B cell (primary cell): ENCODE data around the gene PLAAT5. TPM values are rescaled to one million over a fixed set of nuclear protein-coding genes. Genes with fewer than 3 reads are reported as not detected.

Source experiments
- ATAC-seq: fragments of 200-7000 bp; cut with Tn5 transposase; one replicate; pipeline ENCODE4 v1.10.0; 2021; ENCODE audit warnings: low read depth, mild to moderate bottlenecking, moderate number of reproducible peaks, moderate library complexity
- CTCF ChIA-PET: fragments of 350-600 bp; sonication (Branson Sonifier 250); formaldehyde crosslinking; loops from one replicate; lab custom pipeline; 2021; ENCODE audit warnings: antibody characterized with exemption, inconsistent platforms; lab: Charles Lee
- POLR2A ChIA-PET: fragments of 350-600 bp; sonication (Branson Sonifier 250); formaldehyde crosslinking; loops from one replicate; lab custom pipeline; 2021; ENCODE audit warnings: antibody characterized with exemption; lab: Charles Lee
- DNase-seq: peaks from one replicate; pipeline ENCODE4 v3.0.0; 2013
- H2AFZ ChIP-seq: 2 replicates; pipeline ENCODE4 v1.6.1; 2012; ENCODE audit warnings: mild to moderate bottlenecking, low read depth, low read length; ENCODE audit not compliant: insufficient read depth, poor library complexity, severe bottlenecking
- H3K27ac ChIP-seq, 2 donors: 1 replicate in 1 of 2; 2 replicates in 1 of 2; pipeline ENCODE4 v1.5.1; 2012 to 2013; ENCODE audit warnings: low read length in 2 of 2, mild to moderate bottlenecking in 2 of 2, moderate library complexity in 1 of 2
- H3K27me3 ChIP-seq, 4 experiments: fragments of 200-600 bp in 1 of 4; sonication (generic) in 1 of 4; replicated peaks in 1 of 4; 1 replicate in 2 of 4; 2 replicates in 2 of 4; pipeline versions ENCODE4 v1.6.1 to v1.7.0; 2013 to 2016; ENCODE audit warnings: low read length in 3 of 4, mild to moderate bottlenecking in 2 of 4, mixed read lengths in 1 of 4, moderate library complexity in 1 of 4; ENCODE audit not compliant: insufficient read depth in 4 of 4, control insufficient read depth in 3 of 4; ENCODE audit errors: control extremely low read depth in 1 of 4
- H3K36me3 ChIP-seq, 2 experiments: replicated peaks in 1 of 2; 1 replicate in 1 of 2; 2 replicates in 1 of 2; pipeline versions ENCODE4 v1.6.1 to v1.7.1; 2013; ENCODE audit warnings: low read length in 1 of 2; ENCODE audit not compliant: insufficient read depth in 2 of 2, control insufficient read depth in 1 of 2; ENCODE audit errors: control extremely low read depth in 1 of 2, extremely low read depth in 1 of 2
- H3K4me1 ChIP-seq, 2 donors: fragments of 200-600 bp in 1 of 2; sonication (generic) in 1 of 2; 1 replicate in 1 of 2; 2 replicates in 1 of 2; pipeline versions ENCODE4 v1.5.1 to v1.6.1; 2013 to 2017; ENCODE audit warnings: low read length in 2 of 2; ENCODE audit not compliant: control insufficient read depth in 2 of 2, insufficient read depth in 2 of 2
- H3K4me2 ChIP-seq: replicated peaks from 2 replicates; pipeline ENCODE3; 2012; ENCODE audit warnings: mild to moderate bottlenecking, low read depth, low read length; ENCODE audit not compliant: poor library complexity, severe bottlenecking
- H3K4me3 ChIP-seq, 5 experiments: fragments of 200-600 bp in 1 of 5; sonication (generic) in 1 of 5; 1 replicate in 3 of 5; 2 replicates in 2 of 5; pipeline versions ENCODE4 v1.5.1 to v1.7.0; 2011 to 2016; ENCODE audit warnings: low read length in 4 of 5, mild to moderate bottlenecking in 4 of 5, low read depth in 2 of 5, control low read depth in 1 of 5, moderate library complexity in 1 of 5; ENCODE audit not compliant: insufficient read depth in 1 of 5; ENCODE audit errors: control extremely low read depth in 1 of 5, extremely low read depth in 1 of 5
- H3K79me2 ChIP-seq: fragments of 200-600 bp; sonication (generic); one replicate; pipeline ENCODE4 v1.6.0; 2016; ENCODE audit warnings: low read length; ENCODE audit not compliant: control insufficient read depth, insufficient read depth
- H3K9ac ChIP-seq: fragments of 200-600 bp; sonication (generic); 2 replicates; pipeline ENCODE4 v1.6.1; 2017; ENCODE audit warnings: mild to moderate bottlenecking, low read length, moderate library complexity
- H3K9me3 ChIP-seq, 3 donors: one replicate each; pipeline versions ENCODE4 v1.6.1 to v1.7.1; 2013; ENCODE audit warnings: low read length in 2 of 3; ENCODE audit not compliant: control insufficient read depth in 2 of 3, insufficient read depth in 1 of 3; ENCODE audit errors: control extremely low read depth in 1 of 3
- H4K20me1 ChIP-seq: 2 replicates; pipeline ENCODE4 v1.6.0; 2012; ENCODE audit warnings: mild to moderate bottlenecking, low read length; ENCODE audit not compliant: insufficient read depth, control insufficient read depth, poor library complexity, severe bottlenecking
- H3K27ac Mint-ChIP-seq: one replicate; pipeline ENCODE4 v1.8.0; 2021; ENCODE audit warnings: mixed read lengths
- H3K27me3 Mint-ChIP-seq: one replicate; pipeline ENCODE4 v1.8.0; 2021; ENCODE audit warnings: mixed read lengths
- H3K4me1 Mint-ChIP-seq: one replicate; pipeline ENCODE4 v1.8.0; 2021; ENCODE audit warnings: mixed read lengths
- H3K4me3 Mint-ChIP-seq: one replicate; pipeline ENCODE4 v1.8.0; 2021; ENCODE audit warnings: mixed read lengths
- H3K9me3 Mint-ChIP-seq: one replicate; pipeline ENCODE4 v1.8.0; 2022; ENCODE audit warnings: mixed read lengths; ENCODE audit not compliant: insufficient read depth
- CTCF ChIP-seq: fragments of 200-600 bp; IDR thresholded peaks from one replicate; pipeline ENCODE4 v1.8.0; 2022; ENCODE audit warnings: antibody characterized with exemption, mild to moderate bottlenecking
- EZH2 ChIP-seq: IDR thresholded peaks from 2 replicates; pipeline ENCODE4 v1.6.1; 2012; ENCODE audit warnings: borderline replicate concordance, low read depth, mild to moderate bottlenecking, moderate library complexity, low read length; ENCODE audit not compliant: insufficient read depth, poor library complexity, severe bottlenecking
- WGBS: methylation state at CpG from one replicate; pipeline ENCODE4 v1.1.5; 2013; ENCODE audit warnings: missing lambda C conversion rate; ENCODE audit not compliant: insufficient coverage; 5-methylcytosine and 5-hydroxymethylcytosine counted together
- intact Hi-C: fragments of 100-400 bp; cut with micrococcal nuclease; formaldehyde crosslinking; loops from one replicate; pipeline ENCODE4 v1.10.0; 2022
- polyA plus RNA-seq: library from polyadenylated mRNA; depleted of rRNA; stranded (reverse); fragments of >200 nt; gene quantifications from 2 replicates; pipeline ENCODE4 v1.2.3, GENCODE V29; 2012
- total RNA-seq, 2 donors: library from RNA; stranded (reverse); fragments of 120-200 nt in 1 of 2; gene quantifications; 1 replicate in 1 of 2; 2 replicates in 1 of 2; pipeline versions ENCODE4 v1.2.3 to v1.2.4, GENCODE V29; 2013 to 2022

Gene PLAAT5
- total and polyA plus RNA-seq, 2 donors (not counting 1 experiment from before 2014, with no cell fraction given), result not detected

- H3K9me3 Mint-ChIP-seq, result peaks cover 8% of the 10 kb centered on the region
- Histone ChIP-seq H3K9ac (no peak overlapping the region), H3K27ac (no peak overlapping the region), H2AFZ (no peak overlapping the region), H3K27me3 (peaks cover 0 to 16% (median 12%) of the 10 kb centered on the region in 4 experiments), H4K20me1 (no peaks in the 10 kb centered on the region), H3K36me3 (no peaks in the 10 kb centered on the region), H3K79me2 (no peaks in the 10 kb centered on the region), H3K4me3 (no peak overlapping the region), H3K4me2 (no peak overlapping the region), H3K4me1 (peaks cover 0 to 2% of the 10 kb centered on the region in 2 donors), H3K9me3 (peaks cover 2 to 7% (median 4%) of the 10 kb centered on the region in 3 donors)
- no peak overlapping the region for H3K27ac Mint-ChIP-seq
- no peak for DNase-seq
- H3K4me3 Mint-ChIP-seq, result no peak overlapping the region
- no peak for ATAC-seq
- ChIA-PET POLR2A (no interaction called here), CTCF (no interaction called here)
- H3K27me3 Mint-ChIP-seq, result peaks cover 64% of the 10 kb centered on the region
- H3K4me1 Mint-ChIP-seq, result peaks cover 2% of the 10 kb centered on the region
- TF ChIP-seq EZH2 (no peak), CTCF (no peak)
- intact Hi-C loops, result no loop called here
- whole genome bisulfite sequencing, result no CpG with 5 or more reads among the region's 3 CpGs
These were observed 5.2 kb downstream of the PLAAT5 start for GRCh38 chr11:63485777-63486176.

DNA sequence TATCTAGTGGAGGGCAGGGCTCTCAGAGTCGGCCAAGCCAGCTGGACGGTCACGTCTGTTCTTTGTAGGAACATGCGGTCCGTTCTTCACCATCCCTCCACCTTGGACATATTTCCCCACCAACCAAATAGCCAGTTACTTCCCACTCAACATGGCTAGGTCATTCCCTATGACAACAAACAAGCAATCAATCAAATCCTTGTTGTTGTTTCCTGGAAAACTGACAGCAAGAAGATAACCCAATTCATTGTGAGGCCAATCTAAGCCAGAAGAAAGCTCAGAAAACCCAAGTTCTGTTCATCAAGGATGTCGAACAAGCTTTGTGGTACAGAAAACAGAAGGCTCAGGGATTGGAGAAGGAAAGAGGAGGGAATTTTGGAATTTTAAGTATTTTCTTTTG, 10.9 kb downstream of the PLAAT5 start:
- H3K36me3 ChIP-seq, result no peaks in the 10 kb centered on the region
- no peak overlapping the region for H3K9ac ChIP-seq
- H3K27me3 ChIP-seq, result peaks cover 0 to 23% (median 19%) of the 10 kb centered on the region in 4 experiments
- H3K4me2 ChIP-seq, result no peak overlapping the region
- 97% methylated on average over 5 of the region's 6 CpGs for WGBS
- no peak for TF ChIP-seq CTCF
- no peak for TF ChIP-seq EZH2
- no peaks in the 10 kb centered on the region for H4K20me1 ChIP-seq
- H2AFZ ChIP-seq, result no peak overlapping the region
- intact Hi-C loops, result no loop called here
- H3K4me3 Mint-ChIP-seq, result no peak overlapping the region
- H3K27ac Mint-ChIP-seq, result no peak overlapping the region
- H3K27ac ChIP-seq, result no peak overlapping the region
- CTCF ChIA-PET, result interaction anchor here (0.8 to 6.5 kb wide), 18 partner anchors 10 to 669 kb away, joined by 3 to 202 read pairs (median 6); partner anchors contain the start of genes PLAAT4 and PLAAT5
- H3K4me3 ChIP-seq, result no peak overlapping the region
- peaks cover 13% of the 10 kb centered on the region for H3K9me3 Mint-ChIP-seq
- peaks cover 2 to 18% (median 9%) of the 10 kb centered on the region in 3 donors for H3K9me3 ChIP-seq
- no peaks in the 10 kb centered on the region for H3K4me1 ChIP-seq
- no peaks in the 10 kb centered on the region for H3K4me1 Mint-ChIP-seq
- POLR2A ChIA-PET, result no interaction called here
- no peak for DNase-seq
- no peak for ATAC-seq
- peaks cover 53% of the 10 kb centered on the region for H3K27me3 Mint-ChIP-seq
- H3K79me2 ChIP-seq, result no peaks in the 10 kb centered on the region
